ENCODE data around the gene RAB1A. TPM values are rescaled to one million over a fixed set of nuclear protein-coding genes. Genes with fewer than 3 reads are reported as not detected.
A peak's percentile ranks its signal among the peaks of the same experiment; 100 is the strongest.

The RAB1A gene
- total and polyA plus RNA-seq, 2 experiments from 2014 or later, result 94.8 to 172 TPM

DNA sequence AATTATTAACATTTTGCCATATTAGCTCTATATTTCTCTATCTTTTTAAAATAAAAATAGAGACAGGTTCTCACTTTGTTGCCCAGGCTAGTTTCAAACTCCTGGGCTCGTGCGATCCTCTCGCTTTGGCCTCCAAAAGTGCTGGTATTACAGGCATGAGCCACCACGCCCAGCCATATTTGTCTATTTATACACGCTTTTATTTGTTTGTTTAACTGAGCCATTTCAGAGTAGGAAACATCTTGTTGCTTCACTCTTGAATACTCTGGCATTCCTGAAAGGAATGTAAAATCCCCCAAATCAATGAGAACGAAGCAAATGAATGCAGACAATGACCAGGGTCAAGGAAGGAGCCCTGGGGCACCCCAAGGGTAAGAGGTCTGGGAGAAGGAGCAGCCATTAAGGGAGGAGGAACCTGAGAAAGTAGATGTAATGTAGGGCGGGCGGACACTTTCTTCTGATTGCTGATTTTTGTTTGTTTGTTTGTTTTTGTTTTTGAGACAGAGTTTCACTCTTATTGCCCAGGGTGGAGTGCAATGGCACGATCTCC lies 31.7 kb upstream of the RAB1A start:
- H3K4me2 ChIP-seq, result no peak overlapping the region
- Mint-ChIP-seq H3K9me3 (no peaks in the 10 kb centered on the region), H3K27ac (no peak overlapping the region), H3K4me1 (peaks cover 8% of the 10 kb centered on the region), H3K4me3 (no peak overlapping the region), H3K27me3 (ENCODE audit: insufficient read depth, low read depth, poor library complexity) (peaks cover 3% of the 10 kb centered on the region), H3K36me3 (ENCODE audit: low read depth) (no peaks in the 10 kb centered on the region)
- DNase-seq (ENCODE audit: low spot score) (peak; percentile 32), ATAC-seq (peak; percentile 61; the same call in 2 of the 3 replicates)
- no peaks in the 10 kb centered on the region for H3K9me2 ChIP-seq (ENCODE audit: insufficient read depth)
- TF ChIP-seq POLR2AphosphoS5 (IDR thresholded peaks at IDR 0.05; ENCODE audit: low read depth) (no peak), EZH2 (IDR thresholded peaks at IDR 0.05; ENCODE audit: low read depth, unreplicated experiment) (no peak), STAT1 (IDR thresholded peaks at IDR 0.05; ENCODE audit: unreplicated experiment) (no peak), NANOG (IDR thresholded peaks at IDR 0.05; ENCODE audit: borderline replicate concordance) (no peak)
- TF ChIP-seq, protein P1, sequence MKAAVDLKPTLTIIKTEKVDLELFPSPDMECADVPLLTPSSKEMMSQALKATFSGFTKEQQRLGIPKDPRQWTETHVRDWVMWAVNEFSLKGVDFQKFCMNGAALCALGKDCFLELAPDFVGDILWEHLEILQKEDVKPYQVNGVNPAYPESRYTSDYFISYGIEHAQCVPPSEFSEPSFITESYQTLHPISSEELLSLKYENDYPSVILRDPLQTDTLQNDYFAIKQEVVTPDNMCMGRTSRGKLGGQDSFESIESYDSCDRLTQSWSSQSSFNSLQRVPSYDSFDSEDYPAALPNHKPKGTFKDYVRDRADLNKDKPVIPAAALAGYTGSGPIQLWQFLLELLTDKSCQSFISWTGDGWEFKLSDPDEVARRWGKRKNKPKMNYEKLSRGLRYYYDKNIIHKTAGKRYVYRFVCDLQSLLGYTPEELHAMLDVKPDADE (IDR thresholded peaks at IDR 0.05), result no peak
- no peak overlapping the region for H3K27ac ChIP-seq (ENCODE audit: low read depth)
- no peaks in the 10 kb centered on the region for H3K27me3 ChIP-seq (ENCODE audit: insufficient read depth)
- no peaks in the 10 kb centered on the region for H4K20me1 ChIP-seq (replicated peaks; ENCODE audit: insufficient read depth)
- H3K4me1 ChIP-seq (ENCODE audit: insufficient read depth), result no peaks in the 10 kb centered on the region; the same call in 1 of the 2 replicates
- no peaks in the 10 kb centered on the region for H3K36me3 ChIP-seq (ENCODE audit: insufficient read depth)
- H2AFZ ChIP-seq, result peak overlapping the region; percentile 66
- no peaks in the 10 kb centered on the region for H3F3A ChIP-seq (replicated peaks; ENCODE audit: low read depth)
- no peaks in the 10 kb centered on the region for H3K79me2 ChIP-seq (replicated peaks; ENCODE audit: insufficient read depth)
- no peak overlapping the region for H3K4me3 ChIP-seq

DNA sequence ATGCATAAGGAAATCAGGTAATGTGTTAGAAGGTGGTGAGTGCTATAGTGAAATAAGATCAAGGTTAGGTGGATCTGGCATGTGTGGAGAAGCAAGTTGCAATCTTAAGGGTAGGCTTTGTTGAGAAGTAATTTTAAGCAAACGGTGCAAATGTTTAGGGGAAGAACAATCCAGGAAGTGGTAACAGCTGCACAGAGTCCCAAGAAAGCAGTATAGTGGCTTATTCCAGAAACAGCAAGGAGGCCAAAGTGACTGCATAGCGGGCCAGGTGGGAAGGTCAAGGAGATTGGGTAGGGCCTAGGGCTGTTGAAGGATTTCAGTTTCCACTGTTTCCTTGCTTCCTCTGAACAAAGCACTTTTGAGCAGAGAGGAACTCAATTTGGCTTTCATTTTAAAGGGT lies 30.0 kb upstream of the RAB1A start:
- H3F3A ChIP-seq (replicated peaks; ENCODE audit: low read depth), result no peaks in the 10 kb centered on the region
- H3K4me3 Mint-ChIP-seq, result no peak overlapping the region
- H3K4me1 Mint-ChIP-seq, result peaks cover 8% of the 10 kb centered on the region
- H3K9me2 ChIP-seq (ENCODE audit: insufficient read depth), result no peaks in the 10 kb centered on the region
- no peaks in the 10 kb centered on the region for H3K36me3 Mint-ChIP-seq (ENCODE audit: low read depth)
- ATAC-seq (no peak), DNase-seq (ENCODE audit: low spot score) (no peak)
- no peaks in the 10 kb centered on the region; the same call in 1 of the 2 replicates for H3K4me1 ChIP-seq (ENCODE audit: insufficient read depth)
- no peaks in the 10 kb centered on the region for H3K36me3 ChIP-seq (ENCODE audit: insufficient read depth)
- no peaks in the 10 kb centered on the region for H3K27me3 ChIP-seq (ENCODE audit: insufficient read depth)
- H3K27ac ChIP-seq (ENCODE audit: low read depth), result no peak overlapping the region
- no peaks in the 10 kb centered on the region for H3K9me3 Mint-ChIP-seq
- H3K4me2 ChIP-seq, result no peak overlapping the region
- no peak overlapping the region for H3K4me3 ChIP-seq
- H3K79me2 ChIP-seq (replicated peaks; ENCODE audit: insufficient read depth), result no peaks in the 10 kb centered on the region
- no peak overlapping the region for H3K27ac Mint-ChIP-seq
- peaks cover 3% of the 10 kb centered on the region for H3K27me3 Mint-ChIP-seq (ENCODE audit: insufficient read depth, low read depth, poor library complexity)
- H2AFZ ChIP-seq, result peak overlapping the region; percentile 59
- no peaks in the 10 kb centered on the region for H4K20me1 ChIP-seq (replicated peaks; ENCODE audit: insufficient read depth)
- TF ChIP-seq STAT1 (IDR thresholded peaks at IDR 0.05; ENCODE audit: unreplicated experiment), result no peak
- TF ChIP-seq CREB1 (CRISPR knock-in tag; IDR thresholded peaks at IDR 0.05; ENCODE audit: low read depth), result no peak
- TF ChIP-seq, protein P1 (IDR thresholded peaks at IDR 0.05), result no peak
- TF ChIP-seq, protein P2, sequence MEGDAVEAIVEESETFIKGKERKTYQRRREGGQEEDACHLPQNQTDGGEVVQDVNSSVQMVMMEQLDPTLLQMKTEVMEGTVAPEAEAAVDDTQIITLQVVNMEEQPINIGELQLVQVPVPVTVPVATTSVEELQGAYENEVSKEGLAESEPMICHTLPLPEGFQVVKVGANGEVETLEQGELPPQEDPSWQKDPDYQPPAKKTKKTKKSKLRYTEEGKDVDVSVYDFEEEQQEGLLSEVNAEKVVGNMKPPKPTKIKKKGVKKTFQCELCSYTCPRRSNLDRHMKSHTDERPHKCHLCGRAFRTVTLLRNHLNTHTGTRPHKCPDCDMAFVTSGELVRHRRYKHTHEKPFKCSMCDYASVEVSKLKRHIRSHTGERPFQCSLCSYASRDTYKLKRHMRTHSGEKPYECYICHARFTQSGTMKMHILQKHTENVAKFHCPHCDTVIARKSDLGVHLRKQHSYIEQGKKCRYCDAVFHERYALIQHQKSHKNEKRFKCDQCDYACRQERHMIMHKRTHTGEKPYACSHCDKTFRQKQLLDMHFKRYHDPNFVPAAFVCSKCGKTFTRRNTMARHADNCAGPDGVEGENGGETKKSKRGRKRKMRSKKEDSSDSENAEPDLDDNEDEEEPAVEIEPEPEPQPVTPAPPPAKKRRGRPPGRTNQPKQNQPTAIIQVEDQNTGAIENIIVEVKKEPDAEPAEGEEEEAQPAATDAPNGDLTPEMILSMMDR (conservative IDR thresholded peaks at IDR 0.05; ENCODE audit: low read depth in 2 of 2), result no peak
- TF ChIP-seq, protein P3, sequence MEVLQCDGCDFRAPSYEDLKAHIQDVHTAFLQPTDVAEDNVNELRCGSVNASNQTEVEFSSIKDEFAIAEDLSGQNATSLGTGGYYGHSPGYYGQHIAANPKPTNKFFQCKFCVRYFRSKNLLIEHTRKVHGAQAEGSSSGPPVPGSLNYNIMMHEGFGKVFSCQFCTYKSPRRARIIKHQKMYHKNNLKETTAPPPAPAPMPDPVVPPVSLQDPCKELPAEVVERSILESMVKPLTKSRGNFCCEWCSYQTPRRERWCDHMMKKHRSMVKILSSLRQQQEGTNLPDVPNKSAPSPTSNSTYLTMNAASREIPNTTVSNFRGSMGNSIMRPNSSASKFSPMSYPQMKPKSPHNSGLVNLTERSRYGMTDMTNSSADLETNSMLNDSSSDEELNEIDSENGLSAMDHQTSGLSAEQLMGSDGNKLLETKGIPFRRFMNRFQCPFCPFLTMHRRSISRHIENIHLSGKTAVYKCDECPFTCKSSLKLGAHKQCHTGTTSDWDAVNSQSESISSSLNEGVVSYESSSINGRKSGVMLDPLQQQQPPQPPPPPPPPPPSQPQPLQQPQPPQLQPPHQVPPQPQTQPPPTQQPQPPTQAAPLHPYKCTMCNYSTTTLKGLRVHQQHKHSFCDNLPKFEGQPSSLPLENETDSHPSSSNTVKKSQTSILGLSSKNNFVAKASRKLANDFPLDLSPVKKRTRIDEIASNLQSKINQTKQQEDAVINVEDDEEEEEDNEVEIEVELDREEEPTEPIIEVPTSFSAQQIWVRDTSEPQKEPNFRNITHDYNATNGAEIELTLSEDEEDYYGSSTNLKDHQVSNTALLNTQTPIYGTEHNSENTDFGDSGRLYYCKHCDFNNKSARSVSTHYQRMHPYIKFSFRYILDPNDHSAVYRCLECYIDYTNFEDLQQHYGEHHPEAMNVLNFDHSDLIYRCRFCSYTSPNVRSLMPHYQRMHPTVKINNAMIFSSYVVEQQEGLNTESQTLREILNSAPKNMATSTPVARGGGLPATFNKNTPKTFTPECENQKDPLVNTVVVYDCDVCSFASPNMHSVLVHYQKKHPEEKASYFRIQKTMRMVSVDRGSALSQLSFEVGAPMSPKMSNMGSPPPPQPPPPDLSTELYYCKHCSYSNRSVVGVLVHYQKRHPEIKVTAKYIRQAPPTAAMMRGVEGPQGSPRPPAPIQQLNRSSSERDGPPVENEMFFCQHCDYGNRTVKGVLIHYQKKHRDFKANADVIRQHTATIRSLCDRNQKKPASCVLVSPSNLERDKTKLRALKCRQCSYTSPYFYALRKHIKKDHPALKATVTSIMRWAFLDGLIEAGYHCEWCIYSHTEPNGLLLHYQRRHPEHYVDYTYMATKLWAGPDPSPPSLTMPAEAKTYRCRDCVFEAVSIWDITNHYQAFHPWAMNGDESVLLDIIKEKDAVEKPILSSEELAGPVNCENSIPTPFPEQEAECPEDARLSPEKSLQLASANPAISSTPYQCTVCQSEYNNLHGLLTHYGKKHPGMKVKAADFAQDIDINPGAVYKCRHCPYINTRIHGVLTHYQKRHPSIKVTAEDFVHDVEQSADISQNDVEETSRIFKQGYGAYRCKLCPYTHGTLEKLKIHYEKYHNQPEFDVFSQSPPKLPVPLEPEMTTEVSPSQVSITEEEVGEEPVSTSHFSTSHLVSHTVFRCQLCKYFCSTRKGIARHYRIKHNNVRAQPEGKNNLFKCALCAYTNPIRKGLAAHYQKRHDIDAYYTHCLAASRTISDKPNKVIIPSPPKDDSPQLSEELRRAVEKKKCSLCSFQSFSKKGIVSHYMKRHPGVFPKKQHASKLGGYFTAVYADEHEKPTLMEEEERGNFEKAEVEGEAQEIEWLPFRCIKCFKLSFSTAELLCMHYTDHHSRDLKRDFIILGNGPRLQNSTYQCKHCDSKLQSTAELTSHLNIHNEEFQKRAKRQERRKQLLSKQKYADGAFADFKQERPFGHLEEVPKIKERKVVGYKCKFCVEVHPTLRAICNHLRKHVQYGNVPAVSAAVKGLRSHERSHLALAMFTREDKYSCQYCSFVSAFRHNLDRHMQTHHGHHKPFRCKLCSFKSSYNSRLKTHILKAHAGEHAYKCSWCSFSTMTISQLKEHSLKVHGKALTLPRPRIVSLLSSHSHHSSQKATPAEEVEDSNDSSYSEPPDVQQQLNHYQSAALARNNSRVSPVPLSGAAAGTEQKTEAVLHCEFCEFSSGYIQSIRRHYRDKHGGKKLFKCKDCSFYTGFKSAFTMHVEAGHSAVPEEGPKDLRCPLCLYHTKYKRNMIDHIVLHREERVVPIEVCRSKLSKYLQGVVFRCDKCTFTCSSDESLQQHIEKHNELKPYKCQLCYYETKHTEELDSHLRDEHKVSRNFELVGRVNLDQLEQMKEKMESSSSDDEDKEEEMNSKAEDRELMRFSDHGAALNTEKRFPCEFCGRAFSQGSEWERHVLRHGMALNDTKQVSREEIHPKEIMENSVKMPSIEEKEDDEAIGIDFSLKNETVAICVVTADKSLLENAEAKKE (CRISPR knock-in tag; IDR thresholded peaks at IDR 0.05), result no peak
- TF ChIP-seq NANOG (IDR thresholded peaks at IDR 0.05; ENCODE audit: borderline replicate concordance), result no peak
- TF ChIP-seq ZNF114 (CRISPR knock-in tag; IDR thresholded peaks at IDR 0.05), result no peak

All from GM23338 (cell line).